Liver (tissue), 9 donors: ENCODE measurements around the gene CPNE9. TPM values are rescaled to one million over a fixed set of nuclear protein-coding genes. Genes with fewer than 3 reads are reported as not detected.

Source experiments
- DNase-seq: peaks from one replicate; pipeline ENCODE4 v3.0.0-alpha.2; 2017; ENCODE audit warnings: low spot score
- H3K27ac ChIP-seq, 2 donors: one replicate each; pipeline ENCODE4 v1.7.0; 2013; ENCODE audit warnings: inconsistent platforms in 2 of 2, low read length in 2 of 2, control low read depth in 1 of 2, low read depth in 1 of 2, mild to moderate bottlenecking in 1 of 2
- H3K27me3 ChIP-seq, 4 donors: one replicate each; pipeline versions ENCODE4 v1.6.1 to v1.7.0; 2013; ENCODE audit warnings: low read length in 3 of 4, inconsistent platforms in 1 of 4, mild to moderate bottlenecking in 1 of 4, moderate library complexity in 1 of 4; ENCODE audit not compliant: control insufficient read depth in 4 of 4, insufficient read depth in 4 of 4
- H3K36me3 ChIP-seq, 4 donors: one replicate each; pipeline versions ENCODE4 v1.6.1 to v1.7.0; 2013; ENCODE audit warnings: low read length in 3 of 4, mild to moderate bottlenecking in 3 of 4, low read depth in 1 of 4, moderate library complexity in 1 of 4; ENCODE audit not compliant: control insufficient read depth in 4 of 4, insufficient read depth in 3 of 4
- H3K4me1 ChIP-seq, 4 donors: one replicate each; pipeline versions ENCODE4 v1.6.1 to v1.7.0; 2013; ENCODE audit warnings: low read length in 3 of 4, mild to moderate bottlenecking in 3 of 4, moderate library complexity in 1 of 4; ENCODE audit not compliant: control insufficient read depth in 4 of 4, insufficient read depth in 4 of 4
- H3K4me3 ChIP-seq, 3 donors: one replicate each; pipeline versions ENCODE4 v1.6.1 to v1.7.0; 2013; ENCODE audit warnings: low read length in 3 of 3, control low read depth in 1 of 3, low read depth in 1 of 3, mild to moderate bottlenecking in 1 of 3
- H3K9ac ChIP-seq, 2 donors: one replicate each; pipeline ENCODE4 v1.7.0; 2013; ENCODE audit warnings: low read length in 2 of 2, mild to moderate bottlenecking in 2 of 2, moderate library complexity in 2 of 2, control low read depth in 1 of 2, low read depth in 1 of 2
- H3K9me3 ChIP-seq, 4 donors: one replicate each; pipeline versions ENCODE4 v1.6.1 to v1.7.0; 2013; ENCODE audit warnings: low read length in 3 of 4; ENCODE audit not compliant: control insufficient read depth in 4 of 4
- ATF3 ChIP-seq: IDR thresholded peaks from 2 replicates; pipeline ENCODE4 v1.6.1; 2016; ENCODE audit warnings: antibody characterized with exemption
- CTCF ChIP-seq: fragments of 150-350 bp; IDR thresholded peaks from 2 replicates; pipeline ENCODE4 v1.5.1; 2017; ENCODE audit warnings: improper control_type of control experiment, low read depth, low read length; ENCODE audit not compliant: missing input control
- EGR1 ChIP-seq, 2 donors: IDR thresholded peaks; 2 replicates each; pipeline ENCODE4 v1.6.1; 2016 to 2018; ENCODE audit warnings: antibody characterized with exemption in 2 of 2, low read depth in 2 of 2
- FOXA1 ChIP-seq: IDR thresholded peaks from 2 replicates; pipeline ENCODE4 v1.6.1; 2016; ENCODE audit warnings: antibody characterized with exemption
- FOXA2 ChIP-seq: IDR thresholded peaks from 2 replicates; pipeline ENCODE4 v1.6.1; 2016; ENCODE audit warnings: antibody characterized with exemption
- GABPA ChIP-seq, 2 donors: IDR thresholded peaks in 1 of 2; conservative IDR thresholded peaks in 1 of 2; 2 replicates each; pipeline ENCODE4 v1.6.1; 2016; ENCODE audit warnings: antibody characterized with exemption in 2 of 2, mild to moderate bottlenecking in 1 of 2, moderate library complexity in 1 of 2
- HNF4A ChIP-seq, 2 donors: conservative IDR thresholded peaks; 2 replicates each; pipeline ENCODE4 v1.6.1; 2016; ENCODE audit warnings: antibody characterized with exemption in 2 of 2, mild to moderate bottlenecking in 2 of 2
- HNF4G ChIP-seq: IDR thresholded peaks from 2 replicates; pipeline ENCODE4 v1.6.1; 2016; ENCODE audit warnings: antibody characterized with exemption
- JUND ChIP-seq, 2 donors: IDR thresholded peaks; 2 replicates each; pipeline ENCODE4 v1.6.1; 2016; ENCODE audit warnings: antibody characterized with exemption in 2 of 2
- MAX ChIP-seq: IDR thresholded peaks from 2 replicates; pipeline ENCODE4 v1.6.1; 2016; ENCODE audit warnings: antibody characterized with exemption
- NR2F2 ChIP-seq: IDR thresholded peaks from 2 replicates; pipeline ENCODE4 v1.6.1; 2016; ENCODE audit warnings: antibody characterized with exemption
- RAD21 ChIP-seq, 2 donors: IDR thresholded peaks; 2 replicates each; pipeline ENCODE4 v1.6.1; 2016; ENCODE audit warnings: antibody characterized with exemption in 2 of 2, mild to moderate bottlenecking in 2 of 2
- REST ChIP-seq: IDR thresholded peaks from 2 replicates; pipeline ENCODE4 v1.6.1; 2016; ENCODE audit warnings: antibody characterized with exemption, mild to moderate bottlenecking
- RXRA ChIP-seq, 2 donors: IDR thresholded peaks; 2 replicates each; pipeline ENCODE4 v1.6.1; 2017 to 2018; ENCODE audit warnings: antibody characterized with exemption in 2 of 2, mild to moderate bottlenecking in 1 of 2
- SP1 ChIP-seq: IDR thresholded peaks from 2 replicates; pipeline ENCODE4 v1.6.1; 2018; ENCODE audit warnings: antibody characterized with exemption, mild to moderate bottlenecking
- TAF1 ChIP-seq: conservative IDR thresholded peaks from 2 replicates; pipeline ENCODE4 v1.6.1; 2016; ENCODE audit warnings: antibody characterized with exemption, mild to moderate bottlenecking
- YY1 ChIP-seq: IDR thresholded peaks from 2 replicates; pipeline ENCODE4 v1.6.1; 2016; ENCODE audit warnings: antibody characterized with exemption, mild to moderate bottlenecking
- ZBTB33 ChIP-seq: IDR thresholded peaks from 2 replicates; pipeline ENCODE4 v1.6.1; 2016; ENCODE audit warnings: antibody characterized with exemption
- WGBS: extraction: QIAGEN DNeasy Blood & Tissue Kit; methylation state at CpG from one replicate; pipeline ENCODE4 v1.1.7; 2013; 5-methylcytosine and 5-hydroxymethylcytosine counted together
- polyA plus RNA-seq, 2 donors: library from polyadenylated mRNA; stranded (reverse) in 1 of 2; unstranded in 1 of 2; fragments of 200-250 nt in 1 of 2; fragments of >200 nt in 1 of 2; fragmentation: Nextera tagmentation in 1 of 2; extraction: Ambion mirVana in 1 of 2; gene quantifications; one replicate each; pipeline versions ENCODE4 v1.2.1 to v1.2.3, GENCODE V29; 2013 to 2015
- total RNA-seq, 2 donors: library from RNA; depleted of rRNA; stranded (reverse); fragments of >200 nt; gene quantifications; one replicate each; pipeline ENCODE4 v1.2.3, GENCODE V29; 2014
- donor health status: healthy.
- donor health status: healthy.
- donor health status: healthy.
- donor health status: healthy.
- donor health status: healthy.

The CPNE9 gene
- total and polyA plus RNA-seq, 4 donors, result not detected

GRCh38 chr3:9749645-9750555 is 46.3 kb downstream of the CPNE9 start, which contains the start of gene OGG1:
Gene OGG1, plus strand, starts transcription at chr3:9749952. Its CDS starts 335 bp downstream, at chr3:9750287.
- TF ChIP-seq ATF3, result no peak
- TF ChIP-seq NR2F2, result peak; percentile 37
- no peak for TF ChIP-seq TAF1
- peak; percentile 21 to 72 for TF ChIP-seq EGR1 (IDR thresholded peaks at IDR 0.05; ENCODE audit: low read depth in 2 of 2)
- peak; percentile 72 to 90 for TF ChIP-seq GABPA (IDR thresholded peaks at IDR 0.05 in 1 of 2, conservative IDR thresholded peaks at IDR 0.05 in 1 of 2)
- TF ChIP-seq RXRA (IDR thresholded peaks at IDR 0.05), result peak in 1 of 2 donors; percentile 52
- TF ChIP-seq YY1, result peak; percentile 81
- TF ChIP-seq ZBTB33, result peak; percentile 55
- peak; percentile 56 for TF ChIP-seq REST
- peak; percentile 50 to 52 for TF ChIP-seq RAD21 (IDR thresholded peaks at IDR 0.05)
- TF ChIP-seq SP1, result peak; percentile 85
- no peak for TF ChIP-seq CTCF
- peak; percentile 74 for TF ChIP-seq MAX
- no peak for TF ChIP-seq FOXA1
- no peak for TF ChIP-seq FOXA2
- no peak for TF ChIP-seq HNF4G
- peak in 1 of 2 donors; percentile 38 for TF ChIP-seq HNF4A (conservative IDR thresholded peaks at IDR 0.05)
- TF ChIP-seq JUND (IDR thresholded peaks at IDR 0.05), result peak; percentile 10 to 11
- peak; percentile 96 for DNase-seq
- H3K4me3 ChIP-seq, result peak within 1 kb of the TSS; percentile 61 to 85 (median 77)
- H3K27ac ChIP-seq, result peak within 1 kb of the TSS; percentile 79 to 88
- WGBS, result under 1% methylated on average over 60 of the region's 60 CpGs
- H3K9ac ChIP-seq, result peak within 1 kb of the TSS; percentile 42 to 80
- H3K27me3 ChIP-seq, result no peaks in the 10 kb centered on the region
- H3K36me3 ChIP-seq, result peaks cover 14 to 40% (median 30%) of the 10 kb centered on the region in 4 donors
- peaks cover 5 to 27% (median 25%) of the 10 kb centered on the region in 4 donors for H3K4me1 ChIP-seq
- no peaks in the 10 kb centered on the region for H3K9me3 ChIP-seq
